Measurements from ENCODE around the gene LRP1B.
"Not testable (repeated sequence)": the region's sequence is repeated elsewhere in the genome, so short reads cannot be mapped to it uniquely, and the experiment has no call there.

Gene LRP1B

DNA sequence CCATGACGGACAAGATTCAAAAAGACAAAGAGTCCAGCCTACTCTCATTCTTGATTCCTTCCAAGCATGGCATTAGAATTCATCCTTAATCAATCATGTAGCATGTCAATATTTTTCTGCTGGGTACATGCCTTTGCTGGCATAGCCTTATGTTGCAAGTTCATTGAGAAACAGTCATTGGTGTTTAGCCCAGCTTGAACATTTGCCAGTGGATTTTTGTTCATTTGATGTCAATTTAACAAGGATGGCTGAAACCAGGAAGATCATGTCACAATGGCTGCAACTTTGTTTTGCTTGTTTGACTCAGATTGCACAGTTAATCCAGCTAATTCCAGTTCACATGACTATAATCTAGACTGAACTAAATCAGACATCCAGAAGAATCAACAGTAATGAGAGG, 1132.2 kb downstream of the LRP1B start:
- Histone ChIP-seq H3K27ac (ENCODE audit: low read length) (no peak overlapping the region), H3K4me1 (ENCODE audit: control insufficient read depth in 1 of 2, insufficient read depth in 2 of 2, low read length in 2 of 2) (no peaks in the 10 kb centered on the region), H3K27me3 (ENCODE audit: low read depth, low read length) (no peaks in the 10 kb centered on the region), H3K4me3 (ENCODE audit: low read depth in 1 of 2, low read length in 2 of 2) (no peak overlapping the region), H3K36me3 (ENCODE audit: control insufficient read depth in 1 of 2, insufficient read depth in 2 of 2, low read length in 2 of 2) (no peaks in the 10 kb centered on the region), H3K9me3 (ENCODE audit: control insufficient read depth in 1 of 2, low read length in 2 of 2) (peaks cover 0 to 3% of the 10 kb centered on the region in 2 donors)

- H3K9me3 ChIP-seq (ENCODE audit: control insufficient read depth in 1 of 2, low read length in 2 of 2) = peaks cover 0 to 3% of the 10 kb centered on the region in 2 donors
- H3K27ac ChIP-seq (ENCODE audit: low read length) = no peak overlapping the region
- no peaks in the 10 kb centered on the region for H3K27me3 ChIP-seq (ENCODE audit: low read depth, low read length)
- no peaks in the 10 kb centered on the region for H3K36me3 ChIP-seq (ENCODE audit: control insufficient read depth in 1 of 2, insufficient read depth in 2 of 2, low read length in 2 of 2)
- H3K4me1 ChIP-seq (ENCODE audit: control insufficient read depth in 1 of 2, insufficient read depth in 2 of 2, low read length in 2 of 2) = no peaks in the 10 kb centered on the region
- no peak overlapping the region for H3K4me3 ChIP-seq (ENCODE audit: low read depth in 1 of 2, low read length in 2 of 2)
Measured at GRCh38 chr2:140998017-140998416, 1132.8 kb downstream of the LRP1B start.

DNA sequence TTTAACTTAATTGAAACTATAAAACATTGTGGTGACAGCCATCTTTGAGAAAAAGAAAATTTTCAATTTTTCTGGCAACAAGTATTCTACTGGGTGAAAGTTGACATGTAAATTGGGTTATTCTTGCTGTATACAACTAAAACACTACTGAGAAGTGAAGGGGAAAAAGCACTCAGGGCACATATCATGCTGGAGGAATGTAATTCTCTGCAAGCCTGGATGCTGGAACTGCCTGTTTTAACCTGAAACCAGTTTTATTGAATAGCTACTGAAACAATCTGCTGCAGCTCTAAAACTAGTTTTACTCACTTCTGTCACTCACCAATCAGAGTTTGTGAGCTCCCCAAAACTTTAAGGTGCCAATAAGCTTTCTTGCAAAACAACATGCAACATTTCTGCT, 1136.0 kb downstream of the LRP1B start:
- Histone ChIP-seq H3K27me3 (ENCODE audit: low read depth, low read length) (no peaks in the 10 kb centered on the region), H3K4me1 (ENCODE audit: control insufficient read depth in 1 of 2, insufficient read depth in 2 of 2, low read length in 2 of 2) (no peaks in the 10 kb centered on the region), H3K4me3 (ENCODE audit: low read depth in 1 of 2, low read length in 2 of 2) (no peak overlapping the region), H3K9me3 (ENCODE audit: control insufficient read depth in 1 of 2, low read length in 2 of 2) (no peaks in the 10 kb centered on the region), H3K36me3 (ENCODE audit: control insufficient read depth in 1 of 2, insufficient read depth in 2 of 2, low read length in 2 of 2) (no peaks in the 10 kb centered on the region), H3K27ac (ENCODE audit: low read length) (no peak overlapping the region)

DNA sequence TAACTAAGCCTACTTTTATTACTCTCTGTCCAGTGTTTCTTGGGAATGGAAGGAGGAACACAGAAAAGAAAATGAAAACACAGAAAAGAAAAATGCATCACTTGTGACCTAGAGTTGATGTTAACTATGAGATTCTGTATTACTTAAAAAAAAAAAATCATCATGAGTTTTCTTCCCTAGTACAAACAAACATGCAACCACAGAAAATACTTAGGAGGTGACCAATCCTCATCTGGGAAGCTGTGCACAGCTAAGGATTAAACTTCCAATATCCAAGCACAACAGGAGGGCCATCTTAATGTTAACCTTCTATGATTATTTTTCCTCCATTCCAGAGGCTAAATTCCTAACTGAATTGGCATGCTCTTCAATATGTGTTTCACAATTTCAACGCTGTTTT, 1140.4 kb downstream of the LRP1B start:
- H3K36me3 ChIP-seq (ENCODE audit: control insufficient read depth in 1 of 2, insufficient read depth in 2 of 2, low read length in 2 of 2) = no peaks in the 10 kb centered on the region
- H3K27ac ChIP-seq (ENCODE audit: low read length) = no peak overlapping the region

GRCh38 chr2:140988597-140988996, 1142.2 kb downstream of the LRP1B start:
- H3K4me1 ChIP-seq (ENCODE audit: control insufficient read depth in 1 of 2, insufficient read depth in 2 of 2, low read length in 2 of 2) = no peaks in the 10 kb centered on the region
- H3K27me3 ChIP-seq (ENCODE audit: low read depth, low read length) = no peaks in the 10 kb centered on the region
- no peaks in the 10 kb centered on the region for H3K9me3 ChIP-seq (ENCODE audit: control insufficient read depth in 1 of 2, low read length in 2 of 2)
- H3K36me3 ChIP-seq (ENCODE audit: control insufficient read depth in 1 of 2, insufficient read depth in 2 of 2, low read length in 2 of 2) = no peaks in the 10 kb centered on the region
- H3K27ac ChIP-seq (ENCODE audit: low read length) = no peak overlapping the region
- no peak overlapping the region for H3K4me3 ChIP-seq (ENCODE audit: low read depth in 1 of 2, low read length in 2 of 2)

More for the DNA sequence above, 1140.4 kb downstream of the LRP1B start:
- H3K4me3 ChIP-seq (ENCODE audit: low read depth in 1 of 2, low read length in 2 of 2) = no peak overlapping the region
- H3K4me1 ChIP-seq (ENCODE audit: control insufficient read depth in 1 of 2, insufficient read depth in 2 of 2, low read length in 2 of 2) = no peaks in the 10 kb centered on the region
- no peaks in the 10 kb centered on the region for H3K27me3 ChIP-seq (ENCODE audit: low read depth, low read length)
- H3K9me3 ChIP-seq (ENCODE audit: control insufficient read depth in 1 of 2, low read length in 2 of 2) = no peaks in the 10 kb centered on the region

- Histone ChIP-seq H3K4me3 (ENCODE audit: low read depth in 1 of 2, low read length in 2 of 2) (no peak overlapping the region), H3K9me3 (ENCODE audit: control insufficient read depth in 1 of 2, low read length in 2 of 2) (no peaks in the 10 kb centered on the region), H3K36me3 (ENCODE audit: control insufficient read depth in 1 of 2, insufficient read depth in 2 of 2, low read length in 2 of 2) (no peaks in the 10 kb centered on the region), H3K27ac (ENCODE audit: low read length) (no peak overlapping the region), H3K27me3 (ENCODE audit: low read depth, low read length) (no peaks in the 10 kb centered on the region), H3K4me1 (ENCODE audit: control insufficient read depth in 1 of 2, insufficient read depth in 2 of 2, low read length in 2 of 2) (no peaks in the 10 kb centered on the region)
Measured at GRCh38 chr2:140986456-140986855, 1144.4 kb downstream of the LRP1B start.

DNA sequence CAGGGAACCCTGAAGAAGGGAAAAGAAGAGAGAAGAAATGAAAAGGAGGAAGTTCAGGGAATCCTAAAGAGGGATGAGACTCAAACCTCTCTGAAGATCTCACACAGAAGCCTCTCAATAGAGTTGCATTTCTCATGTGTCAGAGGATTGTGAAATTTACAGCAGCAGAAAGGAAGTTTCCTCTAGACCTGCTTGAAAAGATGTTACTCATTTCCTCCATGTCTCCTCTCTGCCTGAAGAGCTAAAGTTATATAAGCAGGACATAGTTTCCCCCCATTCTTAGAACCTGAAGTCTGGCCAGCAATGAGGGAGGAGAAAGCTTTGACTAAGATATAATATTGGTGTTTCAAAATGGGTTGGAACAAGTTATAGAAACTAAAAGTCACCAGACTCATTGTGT, 1155.6 kb downstream of the LRP1B start:
- no peak overlapping the region for H3K4me3 ChIP-seq (ENCODE audit: low read depth in 1 of 2, low read length in 2 of 2)
- no peak overlapping the region for H3K27ac ChIP-seq (ENCODE audit: low read length)
- H3K9me3 ChIP-seq (ENCODE audit: control insufficient read depth in 1 of 2, low read length in 2 of 2) = no peaks in the 10 kb centered on the region
- H3K27me3 ChIP-seq (ENCODE audit: low read depth, low read length) = no peaks in the 10 kb centered on the region
- H3K4me1 ChIP-seq (ENCODE audit: control insufficient read depth in 1 of 2, insufficient read depth in 2 of 2, low read length in 2 of 2) = no peaks in the 10 kb centered on the region
- H3K36me3 ChIP-seq (ENCODE audit: control insufficient read depth in 1 of 2, insufficient read depth in 2 of 2, low read length in 2 of 2) = no peaks in the 10 kb centered on the region

DNA sequence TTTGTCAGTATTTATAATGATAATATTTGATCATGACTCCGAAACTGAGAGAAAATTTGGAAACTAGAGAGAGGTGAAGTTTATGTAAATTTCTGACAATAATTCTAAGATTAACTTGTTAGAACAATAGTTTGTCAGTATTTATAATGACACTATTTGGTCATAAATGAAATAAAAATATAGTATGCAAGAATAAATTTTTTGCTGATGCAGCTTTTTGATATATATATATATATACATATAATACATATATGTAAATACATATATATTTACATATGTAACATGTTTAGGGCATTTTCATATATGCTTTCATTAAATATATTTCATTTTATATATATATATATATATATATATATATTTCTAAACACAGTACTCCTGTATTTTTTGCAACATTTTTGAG, 1158.1 kb downstream of the LRP1B start:
- no peaks in the 10 kb centered on the region for H3K27me3 ChIP-seq (ENCODE audit: low read depth, low read length)
- H3K27ac ChIP-seq (ENCODE audit: low read length) = no peak overlapping the region
- no peaks in the 10 kb centered on the region for H3K4me1 ChIP-seq (ENCODE audit: control insufficient read depth in 1 of 2, insufficient read depth in 2 of 2, low read length in 2 of 2)
- no peaks in the 10 kb centered on the region for H3K9me3 ChIP-seq (ENCODE audit: control insufficient read depth in 1 of 2, low read length in 2 of 2)
- no peaks in the 10 kb centered on the region for H3K36me3 ChIP-seq (ENCODE audit: control insufficient read depth in 1 of 2, insufficient read depth in 2 of 2, low read length in 2 of 2)
- no peak overlapping the region for H3K4me3 ChIP-seq (ENCODE audit: low read depth in 1 of 2, low read length in 2 of 2)

GRCh38 chr2:140964324-140964723, 1166.5 kb downstream of the LRP1B start:
- H3K4me3 ChIP-seq (ENCODE audit: low read depth in 1 of 2, low read length in 2 of 2); H3K4me1 ChIP-seq (ENCODE audit: control insufficient read depth in 1 of 2, insufficient read depth in 2 of 2, low read length in 2 of 2); H3K9me3 ChIP-seq (ENCODE audit: control insufficient read depth in 1 of 2, low read length in 2 of 2); H3K36me3 ChIP-seq (ENCODE audit: control insufficient read depth in 1 of 2, insufficient read depth in 2 of 2, low read length in 2 of 2); H3K27me3 ChIP-seq (ENCODE audit: low read depth, low read length); H3K27ac ChIP-seq (ENCODE audit: low read length): not testable (repeated sequence)

GRCh38 chr2:140949932-140950331, 1180.9 kb downstream of the LRP1B start:
- Histone ChIP-seq H3K27me3 (ENCODE audit: low read depth, low read length) (no peaks in the 10 kb centered on the region), H3K9me3 (ENCODE audit: control insufficient read depth in 1 of 2, low read length in 2 of 2) (no peaks in the 10 kb centered on the region), H3K4me1 (ENCODE audit: control insufficient read depth in 1 of 2, insufficient read depth in 2 of 2, low read length in 2 of 2) (no peaks in the 10 kb centered on the region), H3K36me3 (ENCODE audit: control insufficient read depth in 1 of 2, insufficient read depth in 2 of 2, low read length in 2 of 2) (no peaks in the 10 kb centered on the region), H3K4me3 (ENCODE audit: low read depth in 1 of 2, low read length in 2 of 2) (no peak overlapping the region), H3K27ac (ENCODE audit: low read length) (no peak overlapping the region)

DNA sequence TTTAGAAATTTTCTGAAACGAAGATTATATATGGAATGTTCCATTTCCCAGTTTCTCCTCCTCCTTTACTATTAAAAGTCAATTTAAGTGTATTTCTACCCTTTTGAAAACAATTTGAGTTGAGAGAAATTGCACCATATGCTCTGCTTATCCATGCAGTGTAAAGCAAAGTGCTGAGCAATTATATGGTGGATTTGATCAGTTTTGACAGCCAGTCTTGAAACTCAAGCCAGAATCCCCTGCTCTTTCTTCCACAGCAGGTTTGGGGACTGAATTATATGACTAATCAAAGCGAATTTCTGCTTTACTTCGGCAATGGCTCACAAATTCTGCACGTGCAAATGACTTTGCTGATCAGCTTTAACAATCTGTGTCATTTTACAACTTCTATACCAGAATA, 1183.6 kb downstream of the LRP1B start:
- no peak overlapping the region for H3K4me3 ChIP-seq (ENCODE audit: low read depth in 1 of 2, low read length in 2 of 2)
- H3K4me1 ChIP-seq (ENCODE audit: control insufficient read depth in 1 of 2, insufficient read depth in 2 of 2, low read length in 2 of 2) = no peaks in the 10 kb centered on the region
- H3K27ac ChIP-seq (ENCODE audit: low read length) = no peak overlapping the region
- H3K36me3 ChIP-seq (ENCODE audit: control insufficient read depth in 1 of 2, insufficient read depth in 2 of 2, low read length in 2 of 2) = no peaks in the 10 kb centered on the region
- no peaks in the 10 kb centered on the region for H3K9me3 ChIP-seq (ENCODE audit: control insufficient read depth in 1 of 2, low read length in 2 of 2)
- H3K27me3 ChIP-seq (ENCODE audit: low read depth, low read length) = no peaks in the 10 kb centered on the region

DNA sequence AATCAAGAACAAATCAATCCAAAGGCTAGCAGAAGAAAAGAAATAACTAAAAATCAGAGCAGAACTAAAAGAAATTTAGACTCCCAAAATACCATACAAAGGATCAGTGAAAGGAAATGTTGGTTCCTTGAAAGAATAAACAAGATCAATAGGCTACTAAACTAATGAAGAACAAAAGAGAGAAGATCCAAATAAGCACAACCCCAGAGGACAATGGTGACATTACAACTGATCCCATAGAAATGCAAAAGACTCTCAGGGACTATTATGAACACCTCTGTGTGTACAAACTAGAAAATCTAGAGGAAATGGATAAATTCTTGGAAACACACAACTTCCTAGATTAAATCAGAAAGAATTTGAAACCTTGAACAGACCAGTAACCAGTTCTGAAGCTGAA, 1186.9 kb downstream of the LRP1B start:
- Histone ChIP-seq H3K9me3 (ENCODE audit: control insufficient read depth in 1 of 2, low read length in 2 of 2) (no peaks in the 10 kb centered on the region), H3K4me3 (ENCODE audit: low read depth in 1 of 2, low read length in 2 of 2) (no peak overlapping the region), H3K27ac (ENCODE audit: low read length) (no peak overlapping the region), H3K4me1 (ENCODE audit: control insufficient read depth in 1 of 2, insufficient read depth in 2 of 2, low read length in 2 of 2) (no peaks in the 10 kb centered on the region), H3K27me3 (ENCODE audit: low read depth, low read length) (no peaks in the 10 kb centered on the region), H3K36me3 (ENCODE audit: control insufficient read depth in 1 of 2, insufficient read depth in 2 of 2, low read length in 2 of 2) (no peaks in the 10 kb centered on the region)

All from muscle layer of duodenum (tissue), 2 donors.